Measurements from ENCODE around the gene PITPNB.

- no peak for TF ChIP-seq FOXK1 (CRISPR knock-in tag; IDR thresholded peaks at IDR 0.05; ENCODE audit: borderline replicate concordance, low read depth)
- no peak for TF ChIP-seq ZBTB49 (CRISPR knock-in tag; IDR thresholded peaks at IDR 0.05; ENCODE audit: borderline replicate concordance)
- TF ChIP-seq ZNF432 (CRISPR knock-in tag; IDR thresholded peaks at IDR 0.05; ENCODE audit: borderline replicate concordance) = no peak
- no peak for TF ChIP-seq CTCF (CRISPR knock-in tag; IDR thresholded peaks at IDR 0.05)
- TF ChIP-seq HDAC2 (CRISPR knock-in tag; IDR thresholded peaks at IDR 0.05) = no peak
- TF ChIP-seq ZNF776 (CRISPR knock-in tag; IDR thresholded peaks at IDR 0.05) = no peak
- no peak for TF ChIP-seq ESRRA (CRISPR knock-in tag; IDR thresholded peaks at IDR 0.05; ENCODE audit: low read depth)
- TF ChIP-seq GABPB1 (CRISPR knock-in tag; IDR thresholded peaks at IDR 0.05) = no peak
- TF ChIP-seq POLR2A (IDR thresholded peaks at IDR 0.05; ENCODE audit: insufficient read depth in 1 of 2, low read depth in 2 of 2, low read length in 2 of 2) = no peak
- TF ChIP-seq, protein P1, sequence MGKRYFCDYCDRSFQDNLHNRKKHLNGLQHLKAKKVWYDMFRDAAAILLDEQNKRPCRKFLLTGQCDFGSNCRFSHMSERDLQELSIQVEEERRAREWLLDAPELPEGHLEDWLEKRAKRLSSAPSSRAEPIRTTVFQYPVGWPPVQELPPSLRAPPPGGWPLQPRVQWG (CRISPR knock-in tag; IDR thresholded peaks at IDR 0.05; ENCODE audit: borderline replicate concordance, low read depth) = no peak
- no peak for TF ChIP-seq ZNF670 (CRISPR knock-in tag; IDR thresholded peaks at IDR 0.05; ENCODE audit: borderline replicate concordance)
- no peak for TF ChIP-seq ZNF703 (CRISPR knock-in tag; IDR thresholded peaks at IDR 0.05; ENCODE audit: borderline replicate concordance)
- no peak for TF ChIP-seq CBX2 (IDR thresholded peaks at IDR 0.05; ENCODE audit: low read depth, low read length)
- TF ChIP-seq CBX2 (CRISPR knock-in tag; IDR thresholded peaks at IDR 0.05; ENCODE audit: low read depth) = no peak
- no peak for TF ChIP-seq BRCA1 (CRISPR knock-in tag; IDR thresholded peaks at IDR 0.05)
These were observed 37.6 kb downstream of the PITPNB start for GRCh38 chr22:27881421-27881820.
